HCEC 1CT (cell line): ENCODE data around the gene RNU7-1.

Experiments
- DNase-seq: peaks from one replicate; pipeline ENCODE4 v3.0.0-alpha.2; 2017

RNU7-1 gene

DNA sequence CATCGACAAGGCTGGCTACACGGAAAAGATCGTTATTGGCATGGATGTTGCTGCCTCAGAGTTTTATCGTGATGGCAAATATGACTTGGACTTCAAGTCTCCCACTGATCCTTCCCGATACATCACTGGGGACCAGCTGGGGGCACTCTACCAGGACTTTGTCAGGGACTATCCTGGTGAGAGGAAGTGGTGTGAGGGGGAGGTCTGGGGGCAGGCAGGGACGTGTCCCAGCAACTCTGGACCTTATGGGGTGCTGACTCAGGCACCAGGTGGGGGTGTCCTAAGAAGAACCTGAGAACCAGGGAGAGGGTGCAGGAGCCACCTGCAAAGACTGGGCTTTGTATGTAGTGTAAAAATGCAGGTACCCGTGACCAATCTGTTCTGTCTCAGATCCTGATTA is 24.0 kb upstream of the RNU7-1 start:
- no peak for DNase-seq

DNA sequence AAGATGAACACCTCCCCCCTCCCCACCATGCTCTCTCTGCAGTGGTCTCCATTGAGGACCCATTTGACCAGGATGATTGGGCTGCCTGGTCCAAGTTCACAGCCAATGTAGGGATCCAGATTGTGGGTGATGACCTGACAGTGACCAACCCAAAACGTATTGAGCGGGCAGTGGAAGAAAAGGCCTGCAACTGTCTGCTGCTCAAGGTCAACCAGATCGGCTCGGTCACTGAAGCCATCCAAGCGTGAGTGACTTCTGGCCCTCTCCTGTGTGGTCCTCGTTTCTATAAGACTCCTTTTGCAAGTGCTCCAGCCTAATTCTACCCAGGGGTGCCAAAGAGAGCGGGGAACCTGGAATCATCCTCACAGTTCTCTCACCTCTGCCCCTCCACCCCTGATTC is 22.1 kb upstream of the RNU7-1 start:
- no peak for DNase-seq

DNA sequence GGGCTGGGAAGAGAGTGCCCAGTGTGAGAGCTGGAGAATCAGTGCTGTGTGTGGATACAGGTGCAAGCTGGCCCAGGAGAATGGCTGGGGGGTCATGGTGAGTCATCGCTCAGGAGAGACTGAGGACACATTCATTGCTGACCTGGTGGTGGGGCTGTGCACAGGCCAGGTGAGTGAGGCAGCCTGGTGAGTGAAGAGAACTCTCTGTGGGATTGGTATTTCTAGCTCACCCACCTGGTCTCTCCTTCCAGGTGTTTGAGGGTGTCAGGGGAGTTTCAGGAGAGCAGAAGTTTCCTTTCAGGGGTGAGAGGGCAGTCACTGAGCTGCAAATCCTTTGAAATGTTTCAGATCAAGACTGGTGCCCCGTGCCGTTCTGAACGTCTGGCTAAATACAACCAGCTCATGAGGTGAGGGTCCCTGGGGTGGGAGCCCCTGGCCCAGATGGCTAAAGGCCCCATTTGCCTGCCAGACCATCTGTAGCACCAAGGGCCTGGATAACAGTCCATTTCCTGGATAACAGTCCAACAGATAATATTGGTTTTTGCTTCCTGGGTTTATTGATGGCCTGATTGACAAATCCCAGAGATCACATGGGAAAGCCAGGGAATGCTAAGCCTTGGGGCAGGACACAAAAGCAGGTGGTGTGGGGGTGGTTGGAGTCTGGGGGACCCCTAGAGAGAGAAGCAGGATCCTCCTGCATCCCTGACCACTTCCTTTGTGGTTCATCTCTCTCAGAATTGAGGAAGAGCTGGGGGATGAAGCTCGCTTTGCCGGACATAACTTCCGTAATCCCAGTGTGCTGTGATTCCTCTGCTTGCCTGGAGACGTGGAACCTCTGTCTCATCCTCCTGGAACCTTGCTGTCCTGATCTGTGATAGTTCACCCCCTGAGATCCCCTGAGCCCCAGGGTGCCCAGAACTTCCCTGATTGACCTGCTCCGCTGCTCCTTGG is 21.3 kb upstream of the RNU7-1 start:
- no peak for DNase-seq

DNA sequence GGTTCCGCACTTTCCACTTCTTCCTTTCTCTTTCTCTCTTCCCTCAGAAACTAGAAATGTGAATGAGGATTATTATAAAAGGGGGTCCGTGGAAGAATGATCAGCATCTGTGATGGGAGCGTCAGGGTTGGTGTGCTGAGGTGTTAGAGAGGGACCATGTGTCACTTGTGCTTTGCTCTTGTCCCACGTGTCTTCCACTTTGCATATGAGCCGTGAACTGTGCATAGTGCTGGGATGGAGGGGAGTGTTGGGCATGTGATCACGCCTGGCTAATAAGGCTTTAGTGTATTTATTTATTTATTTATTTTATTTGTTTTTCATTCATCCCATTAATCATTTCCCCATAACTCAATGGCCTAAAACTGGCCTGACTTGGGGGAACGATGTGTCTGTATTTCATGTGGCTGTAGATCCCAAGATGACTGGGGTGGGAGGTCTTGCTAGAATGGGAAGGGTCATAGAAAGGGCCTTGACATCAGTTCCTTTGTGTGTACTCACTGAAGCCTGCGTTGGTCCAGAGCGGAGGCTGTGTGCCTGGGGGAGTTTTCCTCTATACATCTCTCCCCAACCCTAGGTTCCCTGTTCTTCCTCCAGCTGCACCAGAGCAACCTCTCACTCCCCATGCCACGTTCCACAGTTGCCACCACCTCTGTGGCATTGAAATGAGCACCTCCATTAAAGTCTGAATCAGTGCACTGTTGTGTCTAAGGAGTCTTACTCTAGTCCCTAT is 20.4 kb upstream of the RNU7-1 start:
- no peak for DNase-seq

DNA sequence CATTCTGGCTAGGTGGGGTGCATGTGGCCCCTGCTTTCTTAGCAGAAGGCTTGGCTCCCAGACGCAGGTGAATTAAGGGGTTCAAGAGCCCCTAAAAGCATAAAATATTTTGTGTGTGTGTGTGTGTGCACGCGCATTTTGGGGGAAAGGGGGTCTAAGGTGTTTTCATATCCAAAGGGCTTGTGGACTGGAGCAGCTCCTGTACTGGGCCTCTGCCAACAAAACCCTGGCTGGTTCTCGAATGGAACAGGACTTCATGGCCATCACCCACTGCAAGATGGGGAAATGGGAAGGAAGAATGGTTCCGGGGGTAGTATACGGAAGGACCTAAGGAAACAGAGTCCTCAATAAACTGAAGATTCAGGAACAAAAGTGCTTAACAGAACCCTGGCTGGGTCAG is 19.8 kb upstream of the RNU7-1 start:
- DNase-seq = no peak

DNA sequence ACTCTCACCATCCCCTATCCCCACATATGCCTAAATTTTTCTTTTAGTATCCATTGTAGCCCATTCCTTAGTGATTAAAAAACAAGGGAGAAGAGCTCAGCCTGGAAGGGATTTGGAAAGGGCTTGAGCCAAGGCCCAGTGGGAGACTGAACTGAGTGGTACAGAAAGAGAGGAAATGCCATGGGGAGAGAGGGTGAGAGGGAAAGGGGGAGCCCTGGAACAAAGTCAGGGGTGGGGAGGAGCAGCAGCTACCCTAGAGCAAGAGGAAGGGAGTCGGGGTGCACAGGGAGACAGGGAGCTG is 18.4 kb upstream of the RNU7-1 start:
- no peak for DNase-seq

DNA sequence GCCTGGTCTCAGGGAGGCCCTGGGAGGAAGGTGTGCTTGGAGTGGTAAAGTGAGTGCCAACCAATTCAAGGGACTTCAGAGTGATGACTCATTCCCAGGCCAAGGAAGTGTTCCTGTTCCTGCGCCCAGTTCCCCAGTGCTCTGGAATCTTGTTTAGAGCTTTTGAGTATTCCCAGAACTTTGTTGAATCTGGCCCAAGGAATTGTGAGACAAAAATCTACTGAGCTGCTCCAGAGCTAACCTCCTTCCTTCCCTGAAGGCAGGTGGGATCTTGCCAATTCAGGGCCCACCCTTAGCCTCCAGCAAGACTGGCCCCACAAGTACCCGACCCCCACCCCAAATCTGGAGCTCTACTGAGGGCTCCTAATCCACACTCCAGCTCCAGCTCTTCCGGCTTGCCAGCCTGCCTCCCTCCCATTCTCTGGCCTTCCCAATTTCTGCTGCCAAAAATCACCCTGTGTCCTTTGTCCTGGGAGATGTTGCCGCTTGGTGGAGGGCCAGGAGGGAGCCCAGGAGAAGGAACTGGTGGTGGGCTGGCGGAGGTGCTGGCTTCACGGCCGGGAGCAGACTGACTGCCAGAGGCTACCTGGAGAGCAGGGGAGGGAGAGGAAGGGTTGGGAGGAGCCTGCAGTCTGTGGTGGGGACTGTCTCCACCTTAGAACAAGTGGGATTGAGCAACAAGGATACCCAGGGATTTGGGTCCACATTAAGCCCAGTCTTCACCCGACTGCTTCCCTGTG is 17.9 kb upstream of the RNU7-1 start:
- DNase-seq = peak; percentile 90

DNA sequence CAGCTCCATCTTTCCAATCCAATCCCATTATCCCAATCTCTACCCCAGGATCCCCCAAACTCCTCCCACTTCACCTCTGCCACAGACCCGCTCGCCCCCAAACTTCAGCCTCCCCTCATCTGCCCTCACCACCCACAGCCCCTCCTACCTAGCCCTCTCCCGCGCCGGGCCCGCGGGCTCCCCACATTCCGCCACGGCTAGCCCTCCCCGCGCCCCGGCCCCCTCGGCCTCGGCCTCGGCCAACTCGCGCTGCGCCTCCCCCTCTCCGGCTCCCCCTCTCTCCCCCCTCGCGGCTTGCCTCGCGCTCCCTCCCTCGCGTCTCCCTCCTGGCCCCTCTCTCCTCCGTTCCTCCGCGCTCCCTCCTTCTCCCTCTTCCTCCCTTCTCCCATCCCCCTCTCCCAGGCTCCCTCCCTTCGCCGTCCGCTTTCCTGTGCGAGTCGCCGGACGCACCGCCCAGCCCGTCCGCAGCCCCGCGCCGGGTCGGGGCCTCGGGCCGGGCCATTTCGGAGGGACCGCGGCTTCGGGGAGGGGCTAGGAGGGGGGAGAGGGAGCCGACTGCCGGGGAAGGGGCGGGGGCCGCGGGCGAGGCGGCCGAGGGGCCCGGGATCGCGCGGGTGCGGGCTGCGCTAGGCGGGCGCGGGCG is 16.1 kb upstream of the RNU7-1 start, which contains the start of gene ATN1:
TSS of gene ATN1 (plus strand) at position 581 of the 643 bp plus-strand sequence. CDS start 6,043 bp downstream, outside the sequence.
- DNase-seq = peak; percentile 77

DNA sequence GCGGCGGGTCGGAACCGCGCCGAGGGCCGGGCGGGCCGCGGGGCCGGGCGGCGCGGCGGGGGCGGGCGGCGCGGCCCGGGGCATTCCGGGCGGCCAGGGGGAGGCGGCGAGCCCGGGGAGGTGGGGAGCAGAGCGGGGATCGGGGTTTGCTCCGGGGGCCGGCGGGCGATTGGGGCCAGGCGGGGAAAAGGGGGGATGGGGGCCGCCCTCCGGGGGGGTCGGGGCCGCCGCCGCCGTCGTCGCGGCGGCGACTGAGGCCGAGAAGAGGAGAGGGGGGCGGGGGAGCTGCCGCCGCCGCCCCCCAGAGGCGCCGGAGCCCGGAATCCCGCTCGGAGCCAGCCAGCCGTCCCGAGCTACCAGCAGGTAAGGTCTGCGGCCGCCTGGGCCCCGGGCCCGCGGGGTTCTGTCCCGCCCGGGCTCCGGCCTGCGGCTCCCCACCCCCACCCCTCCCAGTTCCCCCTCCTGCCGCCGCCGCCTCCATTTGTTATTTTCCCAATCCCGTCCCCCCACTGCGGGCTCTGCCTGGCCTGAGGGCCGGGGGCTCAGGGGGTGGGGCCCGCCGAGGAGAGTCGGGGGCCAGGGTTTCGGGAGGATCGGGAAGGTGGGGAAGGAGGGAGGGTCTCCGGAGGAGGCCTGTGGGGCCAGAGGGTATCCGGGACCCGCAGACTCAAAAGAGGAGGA is 15.5 kb upstream of the RNU7-1 start:
- no peak for DNase-seq

DNA sequence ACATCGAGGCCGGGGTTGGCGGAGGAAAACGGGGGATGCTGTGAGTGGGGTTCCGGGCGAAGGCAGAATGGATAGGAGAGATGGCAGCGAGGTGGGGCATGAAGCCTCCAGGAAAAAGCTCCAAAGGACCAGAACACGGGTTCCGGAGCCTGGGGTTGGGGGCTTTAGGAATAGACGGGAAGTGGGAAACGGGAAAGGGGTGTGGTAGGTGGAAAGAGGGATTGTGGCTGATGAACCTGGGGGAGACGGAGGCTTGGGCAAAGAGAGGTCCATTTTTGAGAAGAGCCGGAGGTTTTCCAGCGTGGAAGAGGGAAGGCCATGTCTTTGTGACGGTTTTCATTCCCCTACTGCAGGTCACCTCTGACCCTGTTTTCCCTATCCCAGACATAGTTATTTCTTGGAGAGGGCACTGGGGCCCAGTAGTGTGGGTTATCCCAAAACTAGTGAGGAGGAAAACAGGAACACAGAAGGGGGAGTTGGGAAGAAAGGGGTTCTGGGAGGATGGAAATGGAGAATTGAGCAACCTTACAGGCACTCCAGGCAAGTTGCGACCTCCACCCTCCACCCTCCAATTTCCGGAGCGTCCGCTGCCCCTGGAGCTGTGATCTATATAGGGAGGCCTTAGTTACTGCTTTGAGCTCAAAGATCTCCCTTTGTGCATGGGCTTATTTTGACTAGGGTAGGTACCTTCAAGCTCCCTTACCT is 14.8 kb upstream of the RNU7-1 start:
- no peak for DNase-seq

DNA sequence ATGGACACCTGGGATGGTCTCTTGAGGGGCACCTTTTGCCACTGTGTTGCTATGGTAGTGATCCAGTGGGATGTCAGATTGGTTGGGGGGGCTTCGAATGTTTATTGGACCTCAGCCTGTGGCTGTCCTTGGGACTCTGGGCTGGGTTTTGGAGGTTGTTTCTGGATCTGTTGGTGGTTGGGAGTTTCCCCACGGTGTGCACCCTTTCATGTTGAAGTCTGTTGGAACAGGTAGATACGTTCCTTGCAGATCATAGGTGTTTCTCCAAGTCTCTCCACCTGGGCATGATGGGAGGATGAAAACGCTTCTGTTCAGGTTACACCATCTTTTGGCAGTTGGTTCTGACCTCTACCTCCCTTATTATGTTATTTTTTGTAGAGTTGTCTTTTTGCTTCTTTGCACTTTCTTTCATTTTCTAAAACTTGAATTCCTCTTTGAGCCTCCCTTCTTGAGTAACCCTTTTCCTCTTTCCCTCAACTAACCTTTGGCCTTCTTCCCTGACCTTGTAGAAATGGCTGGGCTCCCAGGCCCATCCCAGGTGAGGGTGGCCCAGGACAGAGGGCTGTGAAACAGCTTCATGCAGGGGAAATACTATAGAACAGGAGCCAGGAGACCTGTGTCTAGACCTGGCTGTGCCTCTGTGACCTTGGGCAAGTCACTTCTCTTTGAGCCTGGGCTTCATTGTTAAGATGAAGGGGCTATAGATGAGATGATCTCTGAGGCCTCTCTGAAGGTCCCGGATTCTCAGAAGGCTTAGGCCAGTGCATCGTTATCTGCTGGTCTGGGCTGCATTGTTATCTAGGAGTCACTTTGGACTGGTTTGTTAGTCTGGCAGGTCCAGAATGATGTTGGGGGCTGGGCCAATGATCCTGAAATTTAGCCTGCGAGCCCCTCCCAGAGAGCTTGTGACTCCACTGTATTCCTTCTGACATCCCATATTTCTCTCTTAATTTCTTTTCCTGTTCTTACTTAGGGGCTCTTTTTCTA is 13.9 kb upstream of the RNU7-1 start:
- no peak for DNase-seq

DNA sequence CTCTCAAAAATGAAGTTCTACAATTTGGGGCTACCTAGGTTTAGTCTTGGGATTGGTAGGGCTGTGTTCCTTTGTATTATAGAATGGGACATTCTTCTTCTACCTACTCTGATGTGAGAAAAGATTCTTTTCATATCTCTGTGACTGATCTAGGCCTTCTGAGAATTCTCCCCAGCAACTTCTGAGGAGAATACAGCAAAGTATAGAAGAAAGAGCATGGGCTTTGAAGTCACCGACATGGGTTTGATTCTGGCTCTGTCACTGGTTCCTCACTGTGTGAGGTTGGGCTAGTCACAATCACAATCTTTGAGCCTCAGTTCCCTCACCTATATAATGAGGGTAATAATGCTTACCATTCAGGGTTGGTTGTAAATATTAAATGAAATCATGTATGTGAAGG is 10.8 kb upstream of the RNU7-1 start:
- DNase-seq = no peak

DNA sequence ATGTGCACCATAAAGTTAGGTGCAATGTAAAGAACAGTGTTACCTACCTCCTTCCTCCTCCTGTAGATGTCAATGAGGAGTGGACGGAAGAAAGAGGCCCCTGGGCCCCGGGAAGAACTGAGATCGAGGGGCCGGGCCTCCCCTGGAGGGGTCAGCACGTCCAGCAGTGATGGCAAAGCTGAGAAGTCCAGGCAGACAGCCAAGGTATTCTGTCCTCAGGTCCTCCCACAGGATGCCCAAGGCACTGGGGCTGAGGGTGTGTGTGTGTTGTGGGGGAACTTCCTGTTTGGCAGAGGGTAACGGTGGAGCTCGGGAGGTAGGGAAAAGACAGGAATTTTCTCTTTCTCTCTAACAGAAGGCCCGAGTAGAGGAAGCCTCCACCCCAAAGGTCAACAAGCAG is 9.5 kb upstream of the RNU7-1 start:
- DNase-seq = no peak

DNA sequence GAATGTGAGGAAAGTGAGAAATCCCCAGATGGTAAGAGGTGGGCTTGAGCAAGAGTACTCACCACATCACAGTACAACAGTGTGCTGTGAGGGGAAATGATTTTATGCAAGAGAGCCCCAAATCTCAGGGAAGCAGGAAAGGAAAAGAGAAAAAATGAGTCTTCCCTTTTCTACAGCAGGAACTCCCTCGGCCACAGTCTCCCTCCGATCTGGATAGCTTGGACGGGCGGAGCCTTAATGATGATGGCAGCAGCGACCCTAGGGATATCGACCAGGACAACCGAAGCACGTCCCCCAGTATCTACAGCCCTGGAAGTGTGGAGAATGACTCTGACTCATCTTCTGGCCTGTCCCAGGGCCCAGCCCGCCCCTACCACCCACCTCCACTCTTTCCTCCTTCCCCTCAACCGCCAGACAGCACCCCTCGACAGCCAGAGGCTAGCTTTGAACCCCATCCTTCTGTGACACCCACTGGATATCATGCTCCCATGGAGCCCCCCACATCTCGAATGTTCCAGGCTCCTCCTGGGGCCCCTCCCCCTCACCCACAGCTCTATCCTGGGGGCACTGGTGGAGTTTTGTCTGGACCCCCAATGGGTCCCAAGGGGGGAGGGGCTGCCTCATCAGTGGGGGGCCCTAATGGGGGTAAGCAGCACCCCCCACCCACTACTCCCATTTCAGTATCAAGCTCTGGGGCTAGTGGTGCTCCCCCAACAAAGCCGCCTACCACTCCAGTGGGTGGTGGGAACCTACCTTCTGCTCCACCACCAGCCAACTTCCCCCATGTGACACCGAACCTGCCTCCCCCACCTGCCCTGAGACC is 8.0 kb upstream of the RNU7-1 start:
- no peak for DNase-seq

DNA sequence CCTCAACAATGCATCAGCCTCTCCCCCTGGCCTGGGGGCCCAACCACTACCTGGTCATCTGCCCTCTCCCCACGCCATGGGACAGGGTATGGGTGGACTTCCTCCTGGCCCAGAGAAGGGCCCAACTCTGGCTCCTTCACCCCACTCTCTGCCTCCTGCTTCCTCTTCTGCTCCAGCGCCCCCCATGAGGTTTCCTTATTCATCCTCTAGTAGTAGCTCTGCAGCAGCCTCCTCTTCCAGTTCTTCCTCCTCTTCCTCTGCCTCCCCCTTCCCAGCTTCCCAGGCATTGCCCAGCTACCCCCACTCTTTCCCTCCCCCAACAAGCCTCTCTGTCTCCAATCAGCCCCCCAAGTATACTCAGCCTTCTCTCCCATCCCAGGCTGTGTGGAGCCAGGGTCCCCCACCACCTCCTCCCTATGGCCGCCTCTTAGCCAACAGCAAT is 7.4 kb upstream of the RNU7-1 start:
- DNase-seq = no peak

DNA sequence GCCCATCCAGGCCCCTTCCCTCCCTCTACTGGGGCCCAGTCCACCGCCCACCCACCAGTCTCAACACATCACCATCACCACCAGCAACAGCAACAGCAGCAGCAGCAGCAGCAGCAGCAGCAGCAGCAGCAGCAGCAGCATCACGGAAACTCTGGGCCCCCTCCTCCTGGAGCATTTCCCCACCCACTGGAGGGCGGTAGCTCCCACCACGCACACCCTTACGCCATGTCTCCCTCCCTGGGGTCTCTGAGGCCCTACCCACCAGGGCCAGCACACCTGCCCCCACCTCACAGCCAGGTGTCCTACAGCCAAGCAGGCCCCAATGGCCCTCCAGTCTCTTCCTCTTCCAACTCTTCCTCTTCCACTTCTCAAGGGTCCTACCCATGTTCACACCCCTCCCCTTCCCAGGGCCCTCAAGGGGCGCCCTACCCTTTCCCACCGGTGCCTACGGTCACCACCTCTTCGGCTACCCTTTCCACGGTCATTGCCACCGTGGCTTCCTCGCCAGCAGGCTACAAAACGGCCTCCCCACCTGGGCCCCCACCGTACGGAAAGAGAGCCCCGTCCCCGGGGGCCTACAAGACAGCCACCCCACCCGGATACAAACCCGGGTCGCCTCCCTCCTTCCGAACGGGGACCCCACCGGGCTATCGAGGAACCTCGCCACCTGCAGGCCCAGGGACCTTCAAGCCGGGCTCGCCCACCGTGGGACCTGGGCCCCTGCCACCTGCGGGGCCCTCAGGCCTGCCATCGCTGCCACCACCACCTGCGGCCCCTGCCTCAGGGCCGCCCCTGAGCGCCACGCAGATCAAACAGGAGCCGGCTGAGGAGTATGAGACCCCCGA is 6.8 kb upstream of the RNU7-1 start:
- DNase-seq = no peak

DNA sequence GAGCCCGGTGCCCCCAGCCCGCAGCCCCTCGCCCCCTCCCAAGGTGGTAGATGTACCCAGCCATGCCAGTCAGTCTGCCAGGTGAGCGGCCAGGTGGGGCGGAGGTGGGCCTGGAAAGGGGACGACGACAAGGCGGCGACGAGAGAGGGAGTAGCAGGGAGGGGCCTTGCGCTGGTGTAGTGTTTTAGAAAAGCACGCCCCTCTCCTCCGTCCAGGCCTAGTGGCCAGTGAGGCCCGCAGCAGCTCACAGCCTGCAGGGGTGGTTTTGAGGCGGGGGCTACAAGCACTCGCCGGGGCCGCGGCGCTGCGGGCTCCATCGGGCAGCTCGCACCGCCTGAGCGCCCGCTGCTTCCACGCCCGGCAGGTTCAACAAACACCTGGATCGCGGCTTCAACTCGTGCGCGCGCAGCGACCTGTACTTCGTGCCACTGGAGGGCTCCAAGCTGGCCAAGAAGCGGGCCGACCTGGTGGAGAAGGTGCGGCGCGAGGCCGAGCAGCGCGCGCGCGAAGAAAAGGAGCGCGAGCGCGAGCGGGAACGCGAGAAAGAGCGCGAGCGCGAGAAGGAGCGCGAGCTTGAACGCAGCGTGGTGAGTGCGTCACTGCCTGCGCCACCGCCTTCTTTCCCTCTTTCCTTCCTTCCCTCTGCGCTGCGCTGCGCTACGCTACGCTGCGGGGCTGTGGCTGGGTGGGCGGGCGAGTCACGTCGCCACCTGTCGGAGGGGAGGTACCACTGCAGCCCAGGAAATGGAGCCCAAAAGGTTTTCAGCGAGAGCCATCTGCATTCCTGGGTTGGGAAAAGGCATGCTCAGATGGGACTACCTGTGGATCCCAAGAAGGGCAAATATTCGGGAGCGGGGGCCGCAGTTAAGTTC is 5.9 kb upstream of the RNU7-1 start:
- peak; percentile 87 for DNase-seq
